Endothelial cell (in vitro differentiated cells): ENCODE measurements around the gene C9orf72. TPM values are rescaled to one million over a fixed set of nuclear protein-coding genes. Genes with fewer than 3 reads are reported as not detected.

Experiments
- DNase-seq: peaks from one replicate; pipeline ENCODE4 v3.0.0; 2021; ENCODE audit warnings: low spot score
- H3K27ac Mint-ChIP-seq: one replicate; pipeline ENCODE4 v1.8.0; 2021; ENCODE audit warnings: mixed read lengths, inconsistent platforms; ENCODE audit not compliant: unreplicated experiment
- H3K27me3 Mint-ChIP-seq: one replicate; pipeline ENCODE4 v1.8.0; 2021; ENCODE audit warnings: mild to moderate bottlenecking, moderate library complexity, mixed read lengths, inconsistent platforms; ENCODE audit not compliant: unreplicated experiment
- H3K36me3 Mint-ChIP-seq: one replicate; pipeline ENCODE4 v1.8.0; 2021; ENCODE audit warnings: mild to moderate bottlenecking, low read depth, mixed read lengths, inconsistent platforms; ENCODE audit not compliant: unreplicated experiment
- H3K4me1 Mint-ChIP-seq: one replicate; pipeline ENCODE4 v1.8.0; 2021; ENCODE audit warnings: mild to moderate bottlenecking, mixed read lengths, inconsistent platforms; ENCODE audit not compliant: unreplicated experiment
- H3K4me3 Mint-ChIP-seq: one replicate; pipeline ENCODE4 v1.8.0; 2021; ENCODE audit warnings: mild to moderate bottlenecking, mixed read lengths, inconsistent platforms; ENCODE audit not compliant: unreplicated experiment
- H3K9me3 Mint-ChIP-seq: one replicate; pipeline ENCODE4 v1.8.0; 2021; ENCODE audit warnings: mixed read lengths, inconsistent platforms; ENCODE audit not compliant: unreplicated experiment
- CTCF ChIP-seq: fragments of 200-600 bp; sonication (generic); IDR thresholded peaks from one replicate; pipeline ENCODE4 v1.5.0; 2021; ENCODE audit warnings: antibody characterized with exemption; ENCODE audit not compliant: unreplicated experiment
- total RNA-seq: library from RNA; stranded (reverse); fragmentation: NEBNext Ultra II Directional; extraction: Animal tissue kit (Norgen Biotek cat#: 25700); gene quantifications from one replicate; pipeline ENCODE4 v1.2.1, GENCODE V29; 2021; ENCODE audit not compliant: unreplicated experiment

The C9orf72 gene
- total RNA-seq, 1 donor from 2014 or later: 14.7 TPM

GRCh38 chr9:27518006-27518405 is 55.3 kb downstream of the C9orf72 start:
- H3K27ac Mint-ChIP-seq: no peak overlapping the region
- H3K4me3 Mint-ChIP-seq: no peak overlapping the region
- no peaks in the 10 kb centered on the region for H3K9me3 Mint-ChIP-seq
- no peaks in the 10 kb centered on the region for H3K27me3 Mint-ChIP-seq
- no peaks in the 10 kb centered on the region for H3K36me3 Mint-ChIP-seq
- no peak for DNase-seq
- no peak for TF ChIP-seq CTCF
- H3K4me1 Mint-ChIP-seq: peaks cover under 1% of the 10 kb centered on the region

GRCh38 chr9:27514551-27514950 is 58.7 kb downstream of the C9orf72 start:
- Mint-ChIP-seq H3K4me1 (no peaks in the 10 kb centered on the region), H3K36me3 (peaks cover 2% of the 10 kb centered on the region), H3K9me3 (no peaks in the 10 kb centered on the region), H3K27ac (no peak overlapping the region), H3K4me3 (no peak overlapping the region), H3K27me3 (no peaks in the 10 kb centered on the region)
- DNase-seq: no peak
- no peak for TF ChIP-seq CTCF

GRCh38 chr9:27511771-27512170 is 61.5 kb downstream of the C9orf72 start:
- no peak for DNase-seq
- no peaks in the 10 kb centered on the region for H3K9me3 Mint-ChIP-seq
- no peak overlapping the region for H3K4me3 Mint-ChIP-seq
- H3K27ac Mint-ChIP-seq: no peak overlapping the region
- peaks cover 2% of the 10 kb centered on the region for H3K36me3 Mint-ChIP-seq
- TF ChIP-seq CTCF: no peak
- peaks cover 4% of the 10 kb centered on the region for H3K4me1 Mint-ChIP-seq
- no peaks in the 10 kb centered on the region for H3K27me3 Mint-ChIP-seq

GRCh38 chr9:27510780-27511179 is 62.5 kb downstream of the C9orf72 start:
- H3K4me1 Mint-ChIP-seq: peaks cover 4% of the 10 kb centered on the region
- peaks cover 2% of the 10 kb centered on the region for H3K27me3 Mint-ChIP-seq
- H3K27ac Mint-ChIP-seq: no peak overlapping the region
- peaks cover 2% of the 10 kb centered on the region for H3K36me3 Mint-ChIP-seq
- no peak for DNase-seq
- no peak for TF ChIP-seq CTCF
- no peak overlapping the region for H3K4me3 Mint-ChIP-seq
- no peaks in the 10 kb centered on the region for H3K9me3 Mint-ChIP-seq

GRCh38 chr9:27506981-27507380 is 66.3 kb downstream of the C9orf72 start:
- Mint-ChIP-seq H3K36me3 (peaks cover 2% of the 10 kb centered on the region), H3K27ac (no peak overlapping the region), H3K9me3 (no peaks in the 10 kb centered on the region), H3K4me1 (peaks cover 6% of the 10 kb centered on the region), H3K27me3 (peaks cover 2% of the 10 kb centered on the region), H3K4me3 (no peak overlapping the region)
- DNase-seq: no peak
- TF ChIP-seq CTCF: no peak
